Measurements from ENCODE around the gene PAWR.

DNA sequence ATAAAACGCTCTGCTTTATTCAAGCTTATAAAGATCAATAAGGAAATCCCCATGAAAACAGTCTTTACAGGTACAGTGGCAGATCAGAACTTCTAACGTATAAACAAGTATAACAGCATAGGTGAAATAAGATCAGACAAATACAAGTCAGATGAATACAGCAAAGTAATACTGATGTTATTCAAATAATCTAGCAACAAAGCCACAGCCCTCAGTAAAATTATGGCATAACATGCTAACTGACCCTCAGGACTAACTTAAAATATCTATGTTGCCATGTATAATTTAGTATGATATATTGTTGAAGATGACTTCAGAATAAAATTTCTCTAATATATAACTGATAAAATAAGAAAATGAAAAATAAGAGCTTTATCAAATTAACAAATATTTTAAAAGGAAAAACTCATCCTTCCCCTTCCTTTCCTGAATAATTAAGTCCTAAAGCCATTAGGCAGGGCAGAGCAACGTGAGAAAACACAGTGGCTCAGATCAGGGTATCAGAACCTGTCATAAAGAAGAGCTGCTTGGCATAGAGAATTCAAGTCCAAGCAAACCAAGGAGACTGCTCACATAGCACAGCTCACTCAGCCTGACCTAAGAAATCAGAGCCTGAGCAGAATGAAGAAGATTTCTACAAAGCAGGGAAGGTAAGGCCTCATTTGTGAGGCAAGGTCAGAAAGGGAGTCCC lies 70.7 kb downstream of the PAWR start:
- TF ChIP-seq, protein P1, sequence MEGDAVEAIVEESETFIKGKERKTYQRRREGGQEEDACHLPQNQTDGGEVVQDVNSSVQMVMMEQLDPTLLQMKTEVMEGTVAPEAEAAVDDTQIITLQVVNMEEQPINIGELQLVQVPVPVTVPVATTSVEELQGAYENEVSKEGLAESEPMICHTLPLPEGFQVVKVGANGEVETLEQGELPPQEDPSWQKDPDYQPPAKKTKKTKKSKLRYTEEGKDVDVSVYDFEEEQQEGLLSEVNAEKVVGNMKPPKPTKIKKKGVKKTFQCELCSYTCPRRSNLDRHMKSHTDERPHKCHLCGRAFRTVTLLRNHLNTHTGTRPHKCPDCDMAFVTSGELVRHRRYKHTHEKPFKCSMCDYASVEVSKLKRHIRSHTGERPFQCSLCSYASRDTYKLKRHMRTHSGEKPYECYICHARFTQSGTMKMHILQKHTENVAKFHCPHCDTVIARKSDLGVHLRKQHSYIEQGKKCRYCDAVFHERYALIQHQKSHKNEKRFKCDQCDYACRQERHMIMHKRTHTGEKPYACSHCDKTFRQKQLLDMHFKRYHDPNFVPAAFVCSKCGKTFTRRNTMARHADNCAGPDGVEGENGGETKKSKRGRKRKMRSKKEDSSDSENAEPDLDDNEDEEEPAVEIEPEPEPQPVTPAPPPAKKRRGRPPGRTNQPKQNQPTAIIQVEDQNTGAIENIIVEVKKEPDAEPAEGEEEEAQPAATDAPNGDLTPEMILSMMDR (IDR thresholded peaks at IDR 0.05; ENCODE audit: low read depth, low read length, poor library complexity, severe bottlenecking) = no peak
- no peak for TF ChIP-seq EZH2phosphoT487 (IDR thresholded peaks at IDR 0.05; ENCODE audit: borderline replicate concordance, low read length)

Measured in DOHH2 (cell line).